DOHH2 (cell line): ENCODE measurements around the gene ZNF442.
"Not testable (repeated sequence)": the region's sequence is repeated elsewhere in the genome, so short reads cannot be mapped to it uniquely, and the experiment has no call there.

ENCODE experiments used
- CTCF ChIP-seq: fragments of 200-600 bp; sonication (generic); IDR thresholded peaks from one replicate; pipeline ENCODE4 v1.5.1; 2014; ENCODE audit warnings: antibody characterized with exemption, mild to moderate bottlenecking, low read depth, low read length; ENCODE audit not compliant: poor library complexity, severe bottlenecking
- EZH2phosphoT487 ChIP-seq: fragments of 200-600 bp; sonication (generic); IDR thresholded peaks from 2 replicates; pipeline ENCODE4 v1.6.1; 2017; ENCODE audit warnings: borderline replicate concordance, mild to moderate bottlenecking, antibody characterized with exemption, low read length, moderate library complexity, mixed read lengths

- not testable (repeated sequence) for TF ChIP-seq CTCF, EZH2phosphoT487
Measured at GRCh38 chr19:12386365-12386764, 20.9 kb upstream of the ZNF442 start.
